Measurements from ENCODE around the gene CENPM.

The CENPM gene

DNA sequence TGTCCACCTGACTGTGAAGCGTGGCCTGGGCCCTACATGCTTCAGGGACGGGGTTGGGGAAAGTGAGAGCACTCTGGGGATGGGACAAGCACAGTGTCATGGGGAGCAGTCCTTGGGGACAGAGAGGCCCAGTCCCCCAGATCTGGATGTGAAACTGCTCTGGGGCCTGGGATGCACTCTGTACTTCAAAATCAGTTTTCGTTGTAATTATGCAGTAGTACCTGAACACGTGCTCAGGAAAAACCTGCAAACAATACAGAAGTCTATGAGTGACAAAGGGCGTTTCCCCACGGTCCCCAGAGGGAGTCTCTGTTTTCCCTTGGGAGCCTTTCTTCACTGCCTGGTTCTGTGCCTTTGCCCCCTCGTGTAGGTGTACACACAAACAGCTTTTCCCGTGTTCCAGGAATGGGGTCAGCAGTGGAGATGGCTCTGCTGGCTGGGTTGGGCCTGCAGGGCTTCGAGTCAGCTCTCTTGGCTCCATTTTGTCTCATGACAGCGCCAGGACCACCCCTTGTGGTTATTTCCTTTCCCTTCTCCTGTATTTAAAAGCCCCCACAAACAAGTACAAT, 15.2 kb downstream of the CENPM start:
- DNase-seq = no peak

DNA sequence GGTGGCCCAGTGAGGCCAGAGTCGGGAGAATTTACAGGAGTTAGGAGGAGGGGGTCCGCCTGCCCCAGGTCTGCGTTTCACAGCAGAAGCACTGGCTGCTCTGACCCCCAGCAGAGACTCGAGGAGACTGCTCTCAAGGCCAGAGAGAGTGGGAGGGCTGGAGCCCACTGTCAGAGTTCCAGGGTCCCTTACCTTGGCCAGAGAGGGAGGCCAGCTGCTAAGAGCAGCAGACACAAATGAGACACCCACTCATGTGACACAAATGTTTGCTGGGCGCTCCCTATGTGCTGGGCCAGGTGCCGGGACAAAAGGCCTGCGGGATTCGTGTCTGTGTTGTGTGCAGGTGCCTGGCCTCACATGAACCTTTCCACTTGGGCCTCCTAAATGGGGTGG, 17.5 kb downstream of the CENPM start:
- no peak for DNase-seq

- no peak for DNase-seq
Observed at GRCh38 chr22:41928593-41929417, 18.1 kb downstream of the CENPM start.

DNA sequence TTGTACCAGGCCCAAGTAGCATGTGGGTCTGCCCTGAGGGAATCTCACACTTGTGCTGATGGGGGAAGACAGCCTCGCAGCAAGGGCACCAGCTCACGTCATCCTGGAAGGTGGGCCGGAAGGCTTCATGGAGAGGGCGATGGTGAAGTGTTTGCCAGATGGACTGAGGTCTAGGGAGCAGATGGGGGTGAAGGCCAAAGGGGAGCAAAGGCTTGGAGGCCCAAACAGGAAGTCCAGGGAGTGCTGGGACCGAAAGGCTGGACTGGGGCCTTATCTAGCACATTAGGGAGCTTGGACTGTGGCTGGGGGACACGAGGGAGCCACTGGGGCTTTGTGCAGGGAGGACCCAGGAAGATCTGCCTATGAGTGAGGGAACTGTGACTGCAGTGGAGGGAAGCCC, 19.1 kb downstream of the CENPM start:
- DNase-seq = no peak

- peak; percentile 11 for DNase-seq
Observed at GRCh38 chr22:41925783-41926460, 21.0 kb downstream of the CENPM start.

DNA sequence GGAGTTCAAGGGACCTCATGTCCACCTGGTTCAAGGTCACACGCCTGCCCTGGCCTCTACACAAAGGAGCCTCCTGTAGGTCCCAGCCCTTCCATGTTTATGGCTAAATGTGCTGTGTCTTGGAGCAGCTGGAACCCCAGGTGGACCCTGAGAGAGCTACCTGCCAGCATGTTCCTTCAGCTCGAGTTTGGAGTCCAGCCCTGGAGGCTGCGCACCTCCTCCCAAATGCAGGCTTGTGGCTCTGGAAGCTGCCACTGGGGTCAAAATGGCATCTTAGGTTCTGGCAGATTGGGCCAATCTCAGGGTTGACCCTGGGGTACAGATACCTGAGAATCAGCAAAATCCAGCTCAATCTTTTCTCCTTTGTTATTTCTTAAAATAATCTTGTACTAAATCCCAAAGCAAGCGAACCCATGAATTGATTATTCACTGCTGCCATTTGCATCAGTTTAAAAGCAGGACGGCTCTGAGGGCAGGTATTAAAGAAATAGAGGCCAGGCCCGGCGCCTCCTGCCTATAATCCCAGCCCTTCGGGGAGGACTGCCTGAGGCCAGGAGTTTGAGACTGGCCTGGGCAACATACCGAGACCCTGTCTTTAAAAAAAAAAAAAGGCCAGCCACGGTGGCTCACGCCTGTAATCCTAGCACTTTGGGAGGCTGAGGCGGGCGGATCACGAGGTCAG, 23.2 kb downstream of the CENPM start:
- DNase-seq = no peak

DNA sequence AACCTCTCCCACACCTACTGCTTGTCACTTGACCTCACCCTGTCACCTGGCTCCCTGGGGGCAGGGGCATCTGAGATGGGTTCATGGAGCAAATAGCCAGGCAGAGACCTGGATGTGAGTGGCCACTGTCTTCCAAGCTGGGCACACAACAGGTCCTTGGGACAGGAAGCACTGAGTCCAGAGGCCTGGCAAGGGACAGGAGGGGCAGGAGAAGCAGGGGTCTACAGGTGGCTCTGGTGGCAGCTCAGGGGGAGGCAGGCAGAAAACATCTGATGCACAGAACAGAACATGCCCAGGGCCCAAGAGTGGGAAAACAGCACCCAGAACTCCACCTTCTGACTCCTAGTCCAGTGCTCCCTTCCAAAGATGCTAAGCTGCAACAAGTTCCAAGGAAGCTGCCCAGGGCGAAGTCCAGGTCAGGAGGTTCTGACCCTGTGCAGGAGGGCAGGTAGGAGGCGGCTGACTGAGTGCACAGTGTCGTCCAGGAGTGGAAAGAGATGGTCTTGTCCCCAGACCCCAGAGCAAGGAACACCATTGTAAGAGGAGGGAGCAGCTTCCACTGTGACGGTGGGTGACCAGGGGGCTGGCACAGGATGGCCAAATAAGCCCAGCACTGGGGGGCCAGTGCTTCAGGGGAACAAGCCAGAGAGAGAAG, 23.9 kb downstream of the CENPM start:
- DNase-seq = no peak

DNA sequence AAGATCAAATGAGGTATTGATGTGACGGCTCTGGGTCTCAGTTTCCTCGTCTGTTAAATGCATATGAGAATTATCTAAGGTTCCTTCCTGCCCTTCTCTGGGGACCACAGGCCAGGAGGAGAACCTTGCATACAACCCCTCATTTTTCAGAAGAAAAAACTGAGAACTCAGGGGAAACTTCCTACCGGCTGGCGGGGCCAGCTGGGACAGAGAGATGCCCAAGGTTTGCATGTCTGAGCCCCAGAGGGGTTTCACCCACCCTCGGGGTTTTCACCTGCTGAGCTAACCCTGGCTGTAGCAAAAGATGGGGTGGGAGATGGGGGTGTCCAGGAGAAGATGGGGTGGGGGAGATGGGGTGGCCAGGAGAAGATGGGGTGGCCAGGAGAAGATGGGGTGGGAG, 24.6 kb downstream of the CENPM start:
- DNase-seq = no peak

DNA sequence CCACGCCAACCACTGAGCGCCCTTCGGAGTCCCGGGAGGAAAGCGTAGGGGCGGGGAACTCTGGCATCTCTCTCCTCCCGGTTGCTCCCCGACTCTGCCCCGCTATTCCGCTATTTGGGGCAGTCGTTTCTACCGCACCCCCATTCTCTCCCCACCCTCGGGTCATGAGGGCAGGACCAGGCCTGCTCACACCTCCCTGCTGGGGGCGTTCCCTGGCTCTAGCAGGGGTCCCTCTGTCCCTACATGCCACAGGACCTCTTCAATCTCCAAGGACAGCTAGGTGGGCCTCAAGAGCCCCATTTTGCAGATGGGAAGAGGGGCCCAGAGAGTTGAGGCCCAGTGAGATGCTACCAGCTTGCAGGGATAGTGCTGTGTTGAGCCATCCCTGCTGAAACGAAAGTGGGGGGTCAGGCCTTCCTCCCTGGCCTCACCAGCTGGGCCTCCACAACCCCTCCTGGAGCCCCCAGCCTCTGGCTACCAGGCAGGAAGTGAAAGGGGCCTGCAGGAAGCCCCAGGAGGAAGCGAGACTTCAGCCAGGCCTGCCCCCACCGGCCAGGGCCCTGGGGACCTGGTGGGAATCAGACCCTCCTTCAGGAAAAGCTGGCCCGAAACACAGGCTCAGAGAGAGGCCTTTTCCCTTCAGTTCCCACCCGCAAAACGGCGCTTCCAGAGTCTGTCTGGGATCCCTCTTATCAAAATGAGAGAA, 26.5 kb downstream of the CENPM start:
- no peak for DNase-seq

- DNase-seq = no peak
Observed at GRCh38 chr22:41919357-41920224, 27.4 kb downstream of the CENPM start.

DNA sequence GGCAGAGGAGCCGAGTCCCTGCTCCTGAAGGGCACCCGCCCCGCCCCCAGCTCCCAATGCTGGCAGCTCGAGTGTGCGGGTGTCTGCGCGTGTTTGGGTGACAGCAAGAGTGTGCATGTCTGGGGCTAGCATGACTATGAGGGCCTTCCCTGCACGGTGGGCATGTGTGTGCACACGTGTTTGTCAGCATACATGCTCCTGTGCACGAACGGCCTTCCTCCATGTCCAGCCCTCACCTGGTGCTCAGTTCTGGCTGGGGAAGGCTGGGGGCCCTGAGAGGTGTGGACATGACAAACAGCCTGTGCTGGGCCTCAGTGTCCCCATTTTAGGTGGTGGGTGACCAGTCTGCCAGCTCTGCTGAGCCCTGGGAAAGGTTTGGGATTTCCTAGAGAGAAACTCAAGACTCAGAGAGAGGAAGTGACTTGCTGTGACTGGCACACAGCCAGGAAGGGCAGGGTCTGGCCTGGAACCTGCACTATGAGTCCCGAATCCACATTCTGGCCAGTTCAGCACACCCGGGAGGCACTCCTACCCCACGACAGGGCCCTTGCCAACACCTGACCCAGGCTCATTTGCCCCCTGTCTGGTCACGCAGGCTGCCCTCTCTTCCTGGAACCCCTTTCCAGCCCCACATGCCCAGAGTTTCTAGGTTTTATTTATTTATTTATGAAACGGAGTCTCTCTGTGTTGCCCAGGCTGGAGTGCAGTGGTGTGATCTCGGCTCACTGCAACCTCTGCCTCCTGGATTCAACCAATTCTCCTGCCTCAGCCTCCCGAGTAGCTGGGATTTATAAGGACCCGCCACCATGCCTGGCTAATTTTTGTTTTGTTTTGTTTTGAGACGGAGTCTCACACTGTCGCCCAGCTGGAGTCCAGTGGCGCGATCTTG, 28.8 kb downstream of the CENPM start:
- no peak for DNase-seq

DNA sequence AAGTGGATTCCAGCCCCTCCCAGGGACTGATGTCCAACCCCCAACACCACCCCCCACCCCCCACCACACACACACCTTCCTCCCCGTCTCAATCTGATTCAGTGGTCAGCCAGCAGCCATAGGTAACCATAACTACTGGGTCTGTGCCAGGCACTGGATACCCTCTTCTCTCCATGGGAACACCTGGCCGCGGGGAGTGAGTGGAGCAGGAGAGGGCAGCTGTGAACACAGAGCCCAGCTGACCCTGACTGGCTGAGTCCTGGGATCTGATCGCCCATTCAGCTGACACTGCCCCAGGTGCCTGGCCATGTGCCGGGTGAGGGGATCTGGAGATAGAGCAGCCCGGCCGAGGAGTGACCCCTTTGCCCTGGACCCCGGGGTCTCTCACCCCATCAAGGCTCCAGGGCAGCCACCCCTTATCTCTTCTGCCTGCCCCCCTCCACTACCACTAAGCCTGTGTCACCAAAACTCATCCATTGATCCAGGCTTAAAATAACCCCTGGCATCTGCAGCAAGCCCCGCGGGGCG, 29.5 kb downstream of the CENPM start:
- DNase-seq = no peak

- DNase-seq = no peak
Observed at GRCh38 chr22:41916745-41917358, 30.1 kb downstream of the CENPM start.

GRCh38 chr22:41915786-41916493, 31.0 kb downstream of the CENPM start:
- no peak for DNase-seq

- DNase-seq = no peak
Observed at GRCh38 chr22:41915035-41915785, 31.7 kb downstream of the CENPM start, which contains the start of gene SHISA8. Gene SHISA8 (minus strand): TSS chr22:41915074. CDS start chr22:41914667, 407 bp downstream.

DNA sequence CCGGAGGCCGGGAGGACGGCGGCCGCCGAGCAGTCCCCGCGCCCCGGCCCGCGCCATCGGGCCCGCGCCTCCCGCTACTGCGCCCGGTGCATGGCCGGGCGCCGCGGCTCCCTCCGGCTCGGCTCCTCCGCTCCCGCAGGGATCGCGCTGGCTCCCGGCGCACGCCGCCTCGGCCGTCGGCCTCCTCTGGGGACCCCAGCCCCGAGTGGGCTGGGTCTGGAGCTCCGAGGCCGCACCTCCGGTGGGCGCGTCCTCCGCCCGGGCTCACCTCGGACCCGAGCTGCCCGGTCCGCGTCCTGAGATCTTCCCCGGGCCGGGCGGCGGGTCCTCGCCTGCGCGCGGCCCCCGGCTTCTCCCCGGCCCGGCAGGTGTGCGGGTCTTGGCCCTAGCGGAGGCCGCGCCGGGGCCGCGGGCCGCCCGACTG, 32.3 kb downstream of the CENPM start:
- no peak for DNase-seq

GRCh38 chr22:41913842-41914534, 33.0 kb downstream of the CENPM start:
- DNase-seq = no peak

All from NCI-H1694 treated with DMSO at 0.1 percent for 48 hours (cell line).